SK-N-SH (cell line): ENCODE data around the gene BTF3.
A peak's percentile ranks its signal among the peaks of the same experiment; 100 is the strongest.

Experiments used
- CHD2 ChIP-seq: fragments of 150-350 bp; IDR thresholded peaks from 2 replicates; pipeline ENCODE4 v1.6.1; 2018; ENCODE audit warnings: low read length; ENCODE audit not compliant: partially characterized antibody
- EP300 ChIP-seq, 2 experiments: IDR thresholded peaks; 2 replicates each; pipeline versions ENCODE4 v1.4.0 to v1.6.1; 2012; ENCODE audit warnings: borderline replicate concordance in 1 of 2, low read depth in 1 of 2, low read length in 1 of 2
- EZH2phosphoT487 ChIP-seq: fragments of 200-600 bp; sonication (generic); IDR thresholded peaks from 2 replicates; pipeline ENCODE4 v1.6.1; 2017; ENCODE audit warnings: low read depth, mixed run types, mild to moderate bottlenecking, antibody characterized with exemption, moderate library complexity, borderline replicate concordance
- FOXM1 ChIP-seq: IDR thresholded peaks from 2 replicates; pipeline ENCODE4 v1.4.0; 2012; ENCODE audit warnings: low read depth, mild to moderate bottlenecking
- MXI1 ChIP-seq: IDR thresholded peaks from 2 replicates; pipeline ENCODE4 v1.6.1; 2012; ENCODE audit warnings: mild to moderate bottlenecking, low read depth, low read length, improper control_type of control experiment
- POLR2AphosphoS5 ChIP-seq: IDR thresholded peaks from 2 replicates; pipeline ENCODE4 v1.6.1; 2012; ENCODE audit warnings: low read depth, low read length
- RAD21 ChIP-seq: IDR thresholded peaks from 2 replicates; pipeline ENCODE4 v1.6.1; 2012; ENCODE audit warnings: mild to moderate bottlenecking, low read length
- RXRA ChIP-seq: IDR thresholded peaks from 2 replicates; pipeline ENCODE4 v1.4.0; 2012; ENCODE audit warnings: low read depth, mild to moderate bottlenecking, borderline replicate concordance
- SMC3 ChIP-seq: IDR thresholded peaks from 2 replicates; pipeline ENCODE4 v1.6.1; 2012; ENCODE audit warnings: low read depth, low read length, improper control_type of control experiment
- TAF1 ChIP-seq: IDR thresholded peaks from 2 replicates; pipeline ENCODE4 v1.6.1; 2012; ENCODE audit warnings: low read depth, mild to moderate bottlenecking, low read length, moderate library complexity, borderline replicate concordance
- TF ChIP-seq, protein P1 (sequence below): fragments of 200-600 bp; sonication (generic); IDR thresholded peaks from 2 replicates; pipeline ENCODE4 v1.6.1; 2017; ENCODE audit warnings: antibody characterized with exemption, mild to moderate bottlenecking, moderate library complexity
- TF ChIP-seq, protein P2 (sequence below): IDR thresholded peaks from 2 replicates; pipeline ENCODE4; 2012
- TF ChIP-seq, protein P3 (sequence below): IDR thresholded peaks from 2 replicates; pipeline ENCODE4 v1.4.0; 2012; ENCODE audit warnings: low read depth, borderline replicate concordance

- TF ChIP-seq, protein P1, sequence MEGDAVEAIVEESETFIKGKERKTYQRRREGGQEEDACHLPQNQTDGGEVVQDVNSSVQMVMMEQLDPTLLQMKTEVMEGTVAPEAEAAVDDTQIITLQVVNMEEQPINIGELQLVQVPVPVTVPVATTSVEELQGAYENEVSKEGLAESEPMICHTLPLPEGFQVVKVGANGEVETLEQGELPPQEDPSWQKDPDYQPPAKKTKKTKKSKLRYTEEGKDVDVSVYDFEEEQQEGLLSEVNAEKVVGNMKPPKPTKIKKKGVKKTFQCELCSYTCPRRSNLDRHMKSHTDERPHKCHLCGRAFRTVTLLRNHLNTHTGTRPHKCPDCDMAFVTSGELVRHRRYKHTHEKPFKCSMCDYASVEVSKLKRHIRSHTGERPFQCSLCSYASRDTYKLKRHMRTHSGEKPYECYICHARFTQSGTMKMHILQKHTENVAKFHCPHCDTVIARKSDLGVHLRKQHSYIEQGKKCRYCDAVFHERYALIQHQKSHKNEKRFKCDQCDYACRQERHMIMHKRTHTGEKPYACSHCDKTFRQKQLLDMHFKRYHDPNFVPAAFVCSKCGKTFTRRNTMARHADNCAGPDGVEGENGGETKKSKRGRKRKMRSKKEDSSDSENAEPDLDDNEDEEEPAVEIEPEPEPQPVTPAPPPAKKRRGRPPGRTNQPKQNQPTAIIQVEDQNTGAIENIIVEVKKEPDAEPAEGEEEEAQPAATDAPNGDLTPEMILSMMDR: no peak
- TF ChIP-seq POLR2AphosphoS5 (peak; percentile 42), FOXM1 (no peak), RAD21 (no peak), MXI1 (no peak), CHD2 (no peak), EP300 (IDR thresholded peaks at IDR 0.05; ENCODE audit: borderline replicate concordance in 1 of 2, low read depth in 1 of 2, low read length in 1 of 2) (no peak), EZH2phosphoT487 (no peak), RXRA (no peak), SMC3 (no peak), TAF1 (no peak)
- TF ChIP-seq, protein P2, sequence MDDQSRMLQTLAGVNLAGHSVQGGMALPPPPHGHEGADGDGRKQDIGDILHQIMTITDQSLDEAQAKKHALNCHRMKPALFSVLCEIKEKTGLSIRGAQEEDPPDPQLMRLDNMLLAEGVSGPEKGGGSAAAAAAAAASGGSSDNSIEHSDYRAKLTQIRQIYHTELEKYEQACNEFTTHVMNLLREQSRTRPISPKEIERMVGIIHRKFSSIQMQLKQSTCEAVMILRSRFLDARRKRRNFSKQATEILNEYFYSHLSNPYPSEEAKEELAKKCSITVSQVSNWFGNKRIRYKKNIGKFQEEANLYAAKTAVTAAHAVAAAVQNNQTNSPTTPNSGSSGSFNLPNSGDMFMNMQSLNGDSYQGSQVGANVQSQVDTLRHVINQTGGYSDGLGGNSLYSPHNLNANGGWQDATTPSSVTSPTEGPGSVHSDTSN: no peak
- TF ChIP-seq, protein P3, sequence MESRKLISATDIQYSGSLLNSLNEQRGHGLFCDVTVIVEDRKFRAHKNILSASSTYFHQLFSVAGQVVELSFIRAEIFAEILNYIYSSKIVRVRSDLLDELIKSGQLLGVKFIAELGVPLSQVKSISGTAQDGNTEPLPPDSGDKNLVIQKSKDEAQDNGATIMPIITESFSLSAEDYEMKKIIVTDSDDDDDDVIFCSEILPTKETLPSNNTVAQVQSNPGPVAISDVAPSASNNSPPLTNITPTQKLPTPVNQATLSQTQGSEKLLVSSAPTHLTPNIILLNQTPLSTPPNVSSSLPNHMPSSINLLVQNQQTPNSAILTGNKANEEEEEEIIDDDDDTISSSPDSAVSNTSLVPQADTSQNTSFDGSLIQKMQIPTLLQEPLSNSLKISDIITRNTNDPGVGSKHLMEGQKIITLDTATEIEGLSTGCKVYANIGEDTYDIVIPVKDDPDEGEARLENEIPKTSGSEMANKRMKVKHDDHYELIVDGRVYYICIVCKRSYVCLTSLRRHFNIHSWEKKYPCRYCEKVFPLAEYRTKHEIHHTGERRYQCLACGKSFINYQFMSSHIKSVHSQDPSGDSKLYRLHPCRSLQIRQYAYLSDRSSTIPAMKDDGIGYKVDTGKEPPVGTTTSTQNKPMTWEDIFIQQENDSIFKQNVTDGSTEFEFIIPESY: no peak
Observed at GRCh38 chr5:73506459-73506955, 8.3 kb downstream of the BTF3 start.
